HS-27A (cell line): ENCODE measurements around the gene ALDH9A1.
"Not testable (repeated sequence)": the region's sequence is repeated elsewhere in the genome, so short reads cannot be mapped to it uniquely, and the experiment has no call there.

Source experiments
- DNase-seq: peaks from one replicate; pipeline ENCODE4 v3.0.0-alpha.2; 2012; ENCODE audit warnings: low read depth, missing footprints

ALDH9A1 gene

DNA sequence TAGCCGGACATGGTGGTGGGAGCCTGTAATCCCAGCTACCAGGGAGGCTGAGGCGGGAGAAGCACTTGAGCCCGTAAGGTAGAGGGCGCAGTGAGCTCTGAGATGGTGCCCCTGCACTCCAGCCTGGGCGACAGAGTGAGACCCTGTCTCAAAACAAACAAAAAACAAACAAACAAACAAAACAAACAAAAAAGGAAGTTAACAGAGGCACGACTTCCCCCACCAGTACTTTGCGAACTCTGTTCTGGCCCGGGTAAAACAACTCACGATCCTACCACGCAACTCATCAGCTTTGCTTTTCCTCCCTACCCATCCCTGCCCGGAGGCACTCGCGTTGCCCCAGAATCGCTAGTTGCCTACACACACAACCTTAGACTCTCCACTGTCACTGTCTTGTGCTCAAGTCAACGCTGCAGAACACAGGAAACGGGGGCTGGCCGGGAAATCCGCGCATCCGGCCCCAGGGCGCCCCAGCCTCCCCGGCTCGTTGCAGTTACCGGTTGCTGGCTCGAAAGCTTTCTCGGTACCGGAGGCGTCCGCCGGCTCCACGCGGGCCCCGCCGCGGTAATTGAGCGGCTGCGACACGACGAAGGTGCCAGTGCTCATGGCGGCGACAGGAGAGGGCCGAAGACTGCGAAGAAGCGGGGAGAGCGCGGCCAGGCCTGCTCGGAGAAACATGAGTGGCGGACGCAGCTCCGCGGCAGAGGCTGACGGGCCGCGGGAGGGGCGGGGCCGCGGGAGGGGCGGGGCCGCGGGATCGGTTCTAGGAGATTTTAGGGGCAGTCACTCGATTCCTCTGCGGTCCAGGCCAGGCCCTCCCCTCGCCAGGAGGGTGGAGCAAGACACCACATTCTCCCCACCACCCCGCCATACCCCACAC is at the start of gene ALDH9A1:
Gene ALDH9A1 (minus strand): TSS at position 682 of the 880 bp plus-strand sequence. CDS start 4 bp downstream, at position 678.
- peak; percentile 61 for DNase-seq

DNA sequence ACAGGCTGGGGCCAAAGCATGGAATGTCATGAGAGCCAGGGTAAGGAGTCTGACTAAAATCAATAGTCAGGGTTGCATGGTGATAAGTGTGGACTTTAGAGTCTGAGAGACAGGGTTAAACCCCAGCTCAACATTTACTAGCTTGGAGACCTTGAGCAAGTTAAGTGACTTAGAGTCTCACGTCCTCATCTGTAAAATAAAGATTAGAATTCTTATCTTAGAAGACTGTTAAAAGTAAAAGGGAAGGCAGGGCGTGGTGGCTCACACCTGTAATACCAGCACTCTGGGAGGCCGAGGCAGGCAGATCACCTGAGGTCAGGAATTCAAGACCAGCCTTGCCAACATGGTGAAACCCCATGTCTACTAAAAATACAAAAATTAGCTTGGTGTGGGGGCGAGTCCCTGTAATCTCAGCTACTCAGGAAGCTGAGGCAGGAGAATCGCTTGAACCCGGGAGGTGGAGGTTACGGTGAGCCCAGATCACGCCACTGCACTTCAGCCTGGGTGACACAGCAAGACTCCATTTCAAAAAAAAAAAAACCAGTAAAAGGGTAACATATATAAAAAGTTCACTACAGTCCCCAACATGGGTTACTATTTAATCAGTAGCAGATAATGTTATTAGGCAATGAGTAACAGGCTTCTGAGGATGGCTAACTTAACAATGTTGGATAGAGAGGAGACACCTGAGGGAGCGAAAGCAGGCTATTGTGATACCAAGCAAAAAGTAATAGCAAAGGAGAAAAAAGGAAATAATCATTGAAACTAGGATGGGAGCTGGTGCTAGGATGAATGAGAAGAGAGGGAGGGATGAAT is 49.5 kb upstream of the ALDH9A1 start:
- no peak for DNase-seq

DNA sequence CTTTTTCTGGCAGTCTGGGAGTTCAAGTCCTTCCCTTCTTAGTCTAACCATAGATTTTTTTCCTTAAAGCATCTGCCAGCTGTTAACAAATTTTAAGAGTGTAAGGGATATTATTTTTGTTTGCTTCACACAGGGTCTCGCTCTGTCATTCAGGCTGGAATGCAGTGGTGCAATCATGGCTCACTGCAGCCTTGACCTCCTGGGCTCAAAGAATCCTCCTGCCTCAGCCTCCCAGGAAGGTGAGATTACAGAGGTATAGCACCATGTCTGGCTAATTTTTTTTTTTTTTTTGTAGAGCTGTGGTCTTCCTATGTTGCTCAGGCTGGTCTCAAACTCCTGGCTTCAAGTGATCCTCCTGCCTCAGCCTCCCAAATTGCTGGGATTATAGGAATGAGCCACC is 46.6 kb upstream of the ALDH9A1 start:
- DNase-seq: not testable (repeated sequence)

DNA sequence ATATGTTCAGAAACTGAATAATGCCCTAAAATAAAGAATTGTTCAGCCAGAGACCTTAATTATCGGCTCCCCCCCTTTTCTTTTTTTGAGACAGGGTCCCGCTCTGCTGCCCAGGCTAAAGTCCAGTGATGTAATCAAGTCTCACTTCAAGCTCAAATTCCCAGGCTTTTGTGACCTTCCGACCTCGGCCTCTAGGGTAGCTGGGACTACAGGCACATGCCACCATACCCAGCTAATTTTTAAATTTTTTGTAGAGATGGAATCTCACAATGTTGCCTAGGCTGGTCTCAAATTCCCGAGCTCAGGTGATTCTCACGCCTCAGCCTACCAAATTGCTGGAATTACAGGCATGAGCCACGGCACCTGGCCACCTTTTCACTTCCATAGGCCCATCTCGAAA is 43.8 kb upstream of the ALDH9A1 start:
- DNase-seq: no peak

DNA sequence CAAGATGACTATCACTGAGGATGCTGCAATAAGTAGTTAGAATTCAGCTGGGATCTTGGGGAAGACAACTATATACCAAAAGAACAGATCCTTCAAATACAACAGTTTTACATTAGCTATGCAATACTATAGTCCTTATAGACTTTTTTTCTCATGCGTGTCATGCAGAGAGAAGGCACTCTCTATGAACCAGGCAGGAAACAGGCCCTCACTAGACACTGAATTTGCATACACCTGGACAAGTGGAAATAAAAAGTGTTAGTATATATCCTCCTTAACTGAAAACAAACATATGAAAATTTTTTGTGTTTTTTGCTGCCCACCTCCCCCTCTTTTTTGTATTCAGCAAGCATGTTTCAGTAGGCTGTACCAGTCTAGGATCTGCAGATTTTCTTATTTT is 40.4 kb upstream of the ALDH9A1 start:
- no peak for DNase-seq

DNA sequence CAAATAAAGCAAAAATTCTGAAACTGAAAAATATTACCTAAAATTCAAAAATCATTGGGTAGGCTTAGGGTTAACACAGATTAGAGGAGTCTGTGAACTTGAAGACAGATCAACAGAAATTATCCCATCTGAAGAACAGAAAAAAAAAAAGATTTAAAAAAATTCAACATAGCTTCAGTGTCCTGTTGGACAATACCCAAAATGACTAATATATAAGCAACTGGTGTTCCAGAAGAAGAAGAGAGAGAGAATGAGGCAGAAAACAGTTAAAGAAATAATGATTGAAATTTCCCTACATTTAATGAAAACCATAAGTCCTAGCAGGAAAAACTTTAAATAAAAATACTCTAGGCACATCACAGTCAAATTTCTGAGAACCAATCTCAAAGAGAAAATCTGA is 38.8 kb upstream of the ALDH9A1 start:
- no peak for DNase-seq

DNA sequence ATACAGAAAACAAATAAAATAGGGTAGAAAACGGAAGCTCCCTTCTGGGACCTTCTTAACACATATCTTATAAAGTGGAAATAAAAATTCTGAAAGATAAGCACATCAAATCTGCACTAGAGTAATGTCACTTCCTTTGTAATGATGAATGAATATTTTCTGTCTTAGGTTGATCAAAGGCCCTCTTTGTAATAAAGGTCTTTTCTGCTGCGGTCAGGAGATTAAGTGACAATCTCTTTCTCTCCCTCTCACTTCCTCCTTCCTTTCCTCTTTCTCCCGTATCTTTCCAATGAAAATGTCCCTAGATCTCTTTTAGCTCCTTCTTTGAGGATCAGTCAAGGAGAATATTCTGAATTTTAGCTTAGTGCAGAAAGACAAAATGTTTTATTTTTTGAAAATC is 36.5 kb upstream of the ALDH9A1 start:
- no peak for DNase-seq

DNA sequence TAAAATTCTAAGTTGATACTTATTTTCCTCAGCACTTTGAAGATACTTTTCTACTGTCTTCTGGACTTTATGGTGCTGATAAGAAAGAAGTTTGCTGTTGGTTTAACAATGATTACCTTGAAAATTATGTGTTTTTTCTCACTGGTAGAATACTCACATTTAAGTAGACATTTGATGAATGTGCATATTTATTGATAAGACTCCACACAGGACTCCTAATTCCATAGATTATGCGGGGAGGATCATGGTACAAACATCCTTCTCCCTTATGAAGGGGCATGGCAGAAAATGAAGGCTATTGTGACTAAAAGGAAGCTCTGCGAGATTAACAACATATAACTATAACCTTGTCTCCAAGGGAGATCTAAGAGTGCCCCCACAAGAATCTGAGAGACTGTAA is 28.5 kb upstream of the ALDH9A1 start:
- DNase-seq: no peak

DNA sequence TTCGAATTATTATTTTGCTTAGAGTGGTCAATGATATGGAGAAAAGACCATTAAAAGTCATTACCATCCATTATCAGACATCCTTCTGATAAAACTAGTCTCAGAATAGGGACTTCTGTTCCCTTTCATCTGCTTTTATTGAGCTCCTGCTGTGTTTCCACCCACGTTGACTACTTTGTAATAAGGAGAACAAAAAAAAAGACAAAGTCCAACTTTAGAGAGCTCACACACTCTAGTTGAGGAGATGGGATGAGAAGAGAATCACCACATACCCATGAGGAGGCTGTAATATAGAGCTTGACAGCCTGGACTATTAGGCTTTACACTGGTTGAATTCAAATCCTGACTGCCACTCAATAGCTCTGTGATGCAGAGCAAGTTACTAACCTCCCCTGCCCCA is 27.8 kb upstream of the ALDH9A1 start:
- DNase-seq: no peak

DNA sequence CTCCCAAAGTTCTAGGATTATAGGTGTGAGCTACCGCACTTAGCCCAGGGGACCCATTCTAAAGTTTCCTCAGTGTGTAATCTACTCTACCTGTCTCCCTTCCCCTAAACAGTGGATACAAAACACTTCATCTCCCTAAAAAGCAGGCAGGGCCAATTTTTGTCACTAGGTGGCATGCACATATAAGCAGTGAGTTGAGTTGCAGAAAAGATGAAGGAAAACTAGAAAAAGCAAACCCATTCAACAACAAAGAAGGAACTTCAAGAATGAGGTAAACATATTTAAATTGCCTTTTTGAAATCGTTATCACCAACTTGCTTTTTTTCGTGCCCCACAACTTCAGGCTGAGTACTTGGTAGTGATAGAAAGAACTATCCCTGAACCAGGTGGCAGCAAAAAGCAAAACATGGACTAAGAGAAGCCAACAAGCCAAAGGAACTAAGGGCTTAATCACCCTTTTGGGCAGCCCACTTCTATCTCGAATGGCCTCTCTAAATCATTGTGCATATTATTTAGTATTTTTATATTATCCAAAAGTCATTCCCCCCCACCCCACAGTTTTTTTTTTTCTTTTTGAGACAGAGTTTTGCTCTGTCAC is 19.7 kb upstream of the ALDH9A1 start:
- DNase-seq: no peak

DNA sequence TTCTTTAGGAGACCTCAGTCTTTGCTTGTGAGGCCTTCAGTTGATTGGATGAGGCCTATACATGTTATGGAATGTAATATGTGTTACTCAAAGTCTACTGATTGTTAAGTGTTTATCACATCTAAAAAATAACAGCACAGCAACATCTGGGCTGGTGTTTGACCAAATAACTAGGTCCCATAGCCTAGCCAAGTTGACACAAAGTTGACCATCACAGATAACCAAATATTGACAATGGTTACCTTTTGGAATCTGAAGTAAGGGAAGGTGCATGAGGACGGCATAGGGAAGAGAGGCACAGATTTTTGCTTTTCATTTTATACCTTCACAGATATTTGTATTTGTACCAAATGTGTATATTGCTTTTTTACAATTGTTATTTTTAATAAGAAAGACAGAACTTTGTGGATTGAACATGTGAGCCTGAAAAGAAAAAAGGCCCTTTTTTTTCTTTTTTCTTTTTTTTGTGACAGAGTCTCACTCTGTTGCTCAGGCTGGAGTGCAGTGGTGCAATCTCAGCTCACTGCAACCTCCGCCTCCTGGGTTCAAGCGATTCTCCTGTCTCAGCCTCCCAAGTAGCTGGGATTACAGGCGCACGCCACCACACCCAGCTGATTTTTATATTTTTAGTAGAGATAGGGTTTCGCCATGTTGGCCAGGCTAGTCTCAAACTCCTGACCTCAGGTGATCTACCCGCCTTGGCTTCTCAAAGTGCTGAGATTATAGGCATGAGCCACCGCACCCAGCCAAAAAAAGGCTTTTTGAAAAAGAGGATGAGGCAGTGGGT is 18.1 kb upstream of the ALDH9A1 start:
- DNase-seq: not testable (repeated sequence)

DNA sequence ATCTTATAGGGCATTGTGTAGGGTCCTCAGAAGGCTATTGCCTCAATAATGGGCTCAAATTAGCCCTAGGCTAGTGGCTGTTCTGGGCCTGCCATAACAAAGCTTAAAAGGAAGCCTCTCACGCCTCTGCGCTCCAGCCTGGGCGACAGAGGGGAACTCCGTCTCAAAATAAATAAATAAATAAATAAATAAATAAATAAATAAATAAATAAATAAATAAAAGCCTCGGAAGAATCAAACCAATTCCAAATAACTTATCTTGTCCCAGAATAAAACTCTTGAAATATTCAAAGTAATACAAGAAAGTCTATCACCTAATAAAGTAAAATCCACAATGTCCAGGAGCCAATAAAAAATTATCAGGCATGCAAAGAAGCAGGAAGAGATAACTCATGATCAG is 14.4 kb upstream of the ALDH9A1 start:
- DNase-seq: no peak

DNA sequence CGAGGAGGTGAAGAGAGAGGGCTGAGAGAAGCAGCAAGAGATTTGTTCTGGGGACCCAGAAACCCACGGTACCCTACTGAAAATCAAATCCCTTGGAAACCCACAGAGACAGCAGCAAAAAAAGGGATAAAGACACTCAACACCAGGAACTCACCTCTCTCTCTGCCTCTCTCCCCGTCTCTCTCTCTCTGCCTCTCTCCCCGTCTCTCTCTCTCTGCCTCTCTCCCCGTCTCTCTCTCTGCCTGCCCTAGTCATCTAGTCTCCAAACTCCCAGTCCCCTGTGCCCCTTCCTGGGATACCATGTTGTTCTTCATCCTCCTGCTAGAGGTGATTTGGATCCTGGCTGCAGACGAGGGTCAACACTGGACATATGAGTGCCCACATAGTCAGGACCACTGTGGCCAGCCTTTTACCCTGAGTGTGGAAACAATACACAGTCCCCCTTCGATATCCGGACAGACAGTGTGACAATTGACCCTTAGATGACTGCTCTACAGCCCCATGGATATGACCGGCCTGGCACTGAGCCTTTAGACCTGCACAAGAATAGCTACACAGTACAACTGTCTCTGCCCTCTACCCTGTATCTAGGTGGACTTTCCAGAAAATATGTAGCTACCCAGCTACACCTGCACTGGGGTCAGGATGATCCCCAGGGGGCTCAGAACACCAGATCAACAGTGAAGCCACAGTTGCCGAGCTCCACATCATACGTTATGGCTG is 9.8 kb upstream of the ALDH9A1 start:
- DNase-seq: no peak

DNA sequence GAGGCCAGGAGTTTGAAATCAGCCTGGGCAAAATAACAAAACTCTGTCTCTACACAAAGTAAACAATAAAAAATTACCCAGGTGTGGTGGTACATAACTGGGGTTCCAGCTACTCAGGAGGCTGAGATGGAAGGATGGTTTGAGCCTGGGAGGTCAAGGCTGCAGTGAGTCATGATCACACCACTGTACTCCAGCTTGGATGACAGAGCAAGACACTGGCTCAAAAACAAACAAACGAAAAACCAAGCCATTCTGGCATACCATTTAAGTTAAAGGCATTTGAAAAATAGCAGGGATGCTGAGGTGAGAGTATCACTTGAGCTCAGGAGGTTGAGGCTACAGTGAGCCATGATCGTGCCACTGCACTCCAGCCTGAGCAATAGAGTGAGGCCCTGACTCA is 5.3 kb upstream of the ALDH9A1 start:
- DNase-seq: no peak

DNA sequence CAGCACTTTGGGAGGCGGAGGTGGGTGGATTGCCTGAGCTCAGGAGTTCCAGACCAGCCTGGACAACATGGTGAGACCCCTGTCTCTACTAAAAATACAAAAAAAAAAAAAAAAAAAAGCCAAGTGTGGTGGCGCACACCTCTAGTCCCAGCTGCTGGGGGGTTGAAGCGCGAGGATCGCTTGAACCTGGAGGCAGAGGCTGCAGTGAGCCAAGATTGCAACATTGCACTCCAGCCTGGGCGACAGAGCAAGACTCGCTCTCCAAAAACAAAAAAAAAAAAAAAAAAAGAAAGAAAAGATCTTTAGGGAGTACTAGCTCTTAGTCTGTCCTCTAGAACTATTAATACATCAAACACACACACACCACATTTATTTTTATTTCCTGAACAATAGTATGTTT is 3.6 kb upstream of the ALDH9A1 start:
- DNase-seq: not testable (repeated sequence)

DNA sequence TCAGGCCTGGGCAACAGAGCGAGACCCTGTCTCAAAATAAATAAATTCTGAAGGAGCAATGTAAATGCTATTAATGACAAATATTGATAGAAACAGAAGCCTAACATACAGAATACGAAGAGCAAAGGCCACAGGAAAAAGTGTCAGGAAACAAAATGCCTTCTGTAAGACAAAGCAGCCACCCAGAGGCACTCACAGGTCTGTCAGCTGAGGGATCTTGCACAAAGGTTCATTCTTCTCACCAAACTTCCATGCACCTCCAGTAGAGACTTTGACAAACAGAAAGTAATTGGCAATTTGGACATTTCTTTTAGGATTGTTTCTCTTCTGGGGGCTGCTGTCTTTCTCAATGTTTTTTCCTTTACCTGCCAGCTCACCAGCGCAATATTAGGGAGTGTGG is 1.2 kb upstream of the ALDH9A1 start:
- no peak for DNase-seq

DNA sequence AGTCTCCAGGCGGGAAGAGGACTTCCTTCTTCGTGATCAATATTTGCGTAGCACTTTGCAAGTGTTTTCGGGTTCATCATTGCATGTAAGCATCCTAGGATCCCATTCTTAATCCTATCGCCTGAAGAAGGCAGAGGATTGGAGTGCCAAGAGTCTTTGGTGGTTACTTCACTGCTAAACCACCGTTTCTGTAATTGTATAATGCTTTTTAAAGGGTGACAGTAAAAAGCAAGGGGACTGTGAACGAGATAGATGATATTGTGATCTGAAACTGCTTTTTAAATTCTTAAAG is 345 bp upstream of the ALDH9A1 start:
- no peak for DNase-seq

DNA sequence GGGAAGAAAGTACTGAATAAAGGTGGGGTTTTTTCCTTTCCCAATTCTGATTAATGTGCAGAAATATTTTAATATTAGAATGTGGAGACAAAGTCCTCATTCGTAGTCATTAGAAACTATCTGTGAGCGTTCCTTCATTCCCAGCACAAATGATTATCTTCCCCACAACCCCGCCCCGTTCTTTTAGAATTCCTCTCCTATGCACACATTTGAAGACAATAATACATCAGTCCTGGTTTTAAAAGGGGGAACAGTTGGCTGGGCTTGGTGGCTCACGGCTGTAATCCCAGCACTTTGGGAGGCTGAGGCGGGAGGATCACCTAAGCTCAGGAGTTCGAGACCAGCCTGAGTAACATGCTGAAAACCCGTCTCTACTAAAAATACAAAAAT is 876 bp downstream of the ALDH9A1 start:
- DNase-seq: no peak

DNA sequence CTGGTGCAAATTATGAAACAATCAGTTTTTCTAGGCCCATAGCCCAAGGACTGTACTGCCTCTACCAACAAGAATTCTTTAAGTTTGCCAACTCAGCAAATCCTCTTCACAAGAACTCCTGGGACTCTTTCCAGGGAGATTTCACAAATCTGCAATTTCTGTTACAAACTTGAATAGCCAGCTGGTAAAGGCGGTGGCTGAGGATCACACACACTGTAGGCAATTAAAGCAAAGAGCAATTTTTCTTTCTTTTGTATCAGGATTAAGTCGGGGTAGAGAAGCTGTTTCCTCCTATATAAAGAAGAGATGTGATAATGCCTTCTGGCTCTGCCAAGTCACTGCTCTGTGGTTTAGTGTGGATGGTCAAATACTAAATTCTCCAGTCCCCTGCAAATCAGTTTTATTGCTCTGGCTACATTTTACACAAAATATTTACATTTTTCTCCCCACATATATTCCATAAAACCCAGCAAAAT is 1.7 kb downstream of the ALDH9A1 start:
- DNase-seq: no peak

DNA sequence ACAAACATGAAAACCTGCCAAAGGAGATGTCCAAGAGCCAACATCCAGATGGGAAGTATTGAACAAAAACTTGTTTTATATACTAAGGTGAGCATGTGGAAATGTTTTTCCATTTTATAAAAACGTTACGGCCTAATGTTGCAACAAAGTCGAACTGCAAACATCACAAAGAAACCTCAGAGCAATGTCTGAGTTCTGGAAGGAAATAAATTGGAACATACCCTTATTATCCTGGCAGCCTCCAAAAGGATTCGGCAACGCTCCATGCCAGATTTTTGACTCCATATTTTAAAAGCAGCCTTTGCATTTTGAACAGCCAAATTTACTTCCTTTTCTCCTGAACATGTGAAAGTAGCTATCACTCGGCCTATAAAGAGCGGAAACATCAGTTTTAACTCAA is 3.3 kb downstream of the ALDH9A1 start:
- no peak for DNase-seq

DNA sequence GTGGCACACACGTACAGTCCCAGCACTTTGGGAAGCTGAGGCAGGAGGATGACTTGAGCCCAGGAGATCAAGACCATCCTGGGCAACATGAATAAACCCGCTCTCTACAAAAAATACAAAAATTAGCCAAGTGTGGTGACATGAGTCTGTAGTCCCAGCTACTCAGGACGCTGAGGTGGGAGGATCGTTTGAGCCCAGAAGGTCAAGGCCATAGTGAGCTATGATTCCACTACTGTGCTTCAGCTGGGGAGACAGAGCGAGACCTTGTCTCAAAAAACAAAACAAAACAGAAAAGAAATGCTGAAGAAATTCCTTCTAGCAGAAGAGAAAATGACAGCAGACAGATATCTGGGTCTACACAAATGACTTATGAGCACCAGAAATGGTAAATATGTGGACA is 10.3 kb downstream of the ALDH9A1 start:
- DNase-seq: no peak
